NCI-H1048 (cell line): ENCODE data around the gene AP1S1.
"Not testable (repeated sequence)": the region's sequence is repeated elsewhere in the genome, so short reads cannot be mapped to it uniquely, and the experiment has no call there.

Experiments
- DNase-seq: peaks from one replicate; lab custom pipeline; 2025; lab: John Stamatoyannopoulos, UW

Gene AP1S1

DNA sequence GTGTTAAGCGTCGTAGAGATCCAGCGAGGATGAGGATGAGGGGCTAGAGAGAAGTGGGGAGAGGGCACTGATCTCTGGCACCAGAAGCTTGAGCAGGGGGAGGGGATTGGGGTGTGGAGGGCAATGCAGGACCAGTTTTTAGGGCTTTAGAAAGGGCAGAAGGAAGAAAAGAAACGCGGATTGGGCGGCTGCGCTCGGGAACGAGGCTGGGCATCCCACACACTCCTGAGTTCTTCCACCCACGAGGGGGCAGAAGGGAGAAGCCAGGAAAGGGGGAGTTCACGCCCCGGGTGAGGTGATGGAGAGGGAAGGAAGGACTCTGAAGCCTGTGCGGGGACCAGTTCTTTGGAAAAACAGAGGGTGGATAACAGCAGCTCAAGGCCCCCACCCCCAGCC lies 17.2 kb downstream of the AP1S1 start:
- no peak for DNase-seq

DNA sequence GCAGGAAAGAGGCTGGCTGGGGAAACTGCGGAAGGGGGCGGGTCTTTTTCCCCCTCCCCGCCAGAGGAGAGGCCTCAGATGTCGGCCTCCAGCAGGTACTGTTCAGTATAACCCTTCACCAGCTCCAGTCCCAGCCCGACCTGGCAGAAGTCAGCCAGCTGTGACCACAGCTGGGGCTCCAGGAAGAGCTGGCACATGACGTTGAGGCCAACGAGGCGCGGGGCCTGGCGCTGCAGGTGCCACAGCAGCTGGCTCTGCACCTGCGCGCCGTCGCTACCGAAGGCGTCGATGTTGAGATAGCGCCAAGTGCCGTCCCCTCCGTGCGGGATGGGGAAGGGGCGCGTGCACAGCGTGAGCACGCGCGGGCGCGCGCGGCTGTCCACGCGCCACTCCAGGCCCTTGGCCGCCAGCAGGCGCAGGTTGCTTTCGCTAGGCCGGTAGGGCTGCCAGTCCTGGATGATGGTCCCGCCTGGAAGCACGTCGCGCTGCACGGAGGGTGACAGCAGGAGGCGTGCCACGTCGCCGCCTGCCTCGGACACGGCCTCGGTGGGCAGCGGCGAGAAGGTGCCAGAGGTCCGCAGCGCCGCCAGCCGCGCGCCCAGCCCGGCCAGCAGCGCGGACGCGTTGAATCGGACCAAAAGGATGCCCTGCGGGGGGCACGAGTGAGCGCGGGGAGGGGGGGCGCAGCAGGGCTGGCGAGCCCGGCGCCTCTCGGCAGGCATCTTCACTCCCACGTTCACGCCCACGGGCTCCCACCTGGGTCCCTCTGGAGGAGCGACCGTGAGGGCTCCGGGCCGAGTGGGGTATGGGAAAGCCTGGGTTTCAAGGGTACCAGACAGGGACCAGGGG lies 18.0 kb downstream of the AP1S1 start:
- no peak for DNase-seq

DNA sequence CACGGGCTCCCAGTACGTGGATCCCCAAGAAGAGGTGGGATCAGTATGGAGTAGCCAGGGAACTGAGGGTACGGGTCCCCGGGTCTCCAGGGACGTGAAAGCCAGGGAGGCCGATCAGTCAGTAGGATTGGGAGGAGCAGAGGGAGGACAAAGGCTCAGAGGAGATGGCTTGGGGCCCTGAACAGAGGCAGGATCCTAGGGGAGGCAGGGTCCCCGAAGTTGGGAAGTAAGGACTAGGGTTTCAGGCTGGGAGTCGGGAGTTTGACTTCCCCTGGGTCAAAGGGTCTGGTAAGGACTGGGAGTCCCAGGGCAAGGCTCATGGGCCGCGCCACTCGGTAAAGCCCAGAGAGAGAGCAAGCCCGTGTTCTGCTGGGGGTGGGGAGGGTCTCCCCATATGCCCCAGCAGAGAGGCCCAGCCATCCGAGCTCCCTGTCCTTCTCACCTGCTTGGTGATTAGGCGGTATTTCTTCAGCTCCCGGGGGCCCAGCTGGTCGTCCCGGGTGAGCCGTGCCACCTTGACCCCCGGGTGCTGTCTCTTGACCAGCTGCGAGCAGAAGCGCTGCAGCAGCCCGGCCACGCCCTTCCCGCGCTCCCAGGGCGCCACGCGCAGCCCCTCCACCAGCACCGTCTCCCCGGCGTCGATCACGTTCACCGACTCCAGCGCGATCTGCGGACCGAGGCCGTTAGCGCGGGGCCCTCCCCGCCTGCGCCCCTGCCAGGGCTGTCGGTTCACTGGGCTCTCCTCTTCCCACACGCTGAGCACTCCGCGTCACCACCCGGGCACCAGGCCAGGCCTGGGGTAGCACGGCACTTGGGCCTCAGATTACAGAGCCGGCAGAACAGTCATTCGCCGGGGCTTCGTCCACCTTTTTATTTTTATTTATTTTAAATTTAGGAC lies 18.8 kb downstream of the AP1S1 start:
- DNase-seq: no peak

DNA sequence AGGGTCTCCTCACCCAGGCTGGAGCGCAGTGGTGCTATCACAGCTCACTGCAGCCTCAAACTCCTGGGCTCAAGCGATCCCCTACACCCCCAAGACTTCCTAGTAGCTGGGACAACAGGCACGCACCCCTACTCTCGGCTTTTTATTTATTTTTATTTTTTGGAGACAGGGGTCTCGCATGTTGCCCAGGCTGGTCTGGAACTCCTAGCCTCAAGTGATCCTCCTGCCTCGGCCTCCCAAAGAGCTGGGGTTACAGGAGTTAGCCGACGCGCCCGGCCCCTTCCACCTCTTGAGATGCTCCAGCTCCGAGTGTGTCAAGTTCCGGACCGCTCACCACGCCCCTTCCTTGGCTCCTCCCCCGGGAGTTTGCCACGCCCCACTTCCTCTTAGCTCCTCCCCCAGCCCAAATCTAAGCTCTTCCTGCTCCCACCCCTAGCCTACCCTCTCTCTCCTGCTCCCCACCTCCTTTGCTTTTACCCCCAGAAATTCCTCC lies 19.5 kb downstream of the AP1S1 start:
- DNase-seq: no peak

DNA sequence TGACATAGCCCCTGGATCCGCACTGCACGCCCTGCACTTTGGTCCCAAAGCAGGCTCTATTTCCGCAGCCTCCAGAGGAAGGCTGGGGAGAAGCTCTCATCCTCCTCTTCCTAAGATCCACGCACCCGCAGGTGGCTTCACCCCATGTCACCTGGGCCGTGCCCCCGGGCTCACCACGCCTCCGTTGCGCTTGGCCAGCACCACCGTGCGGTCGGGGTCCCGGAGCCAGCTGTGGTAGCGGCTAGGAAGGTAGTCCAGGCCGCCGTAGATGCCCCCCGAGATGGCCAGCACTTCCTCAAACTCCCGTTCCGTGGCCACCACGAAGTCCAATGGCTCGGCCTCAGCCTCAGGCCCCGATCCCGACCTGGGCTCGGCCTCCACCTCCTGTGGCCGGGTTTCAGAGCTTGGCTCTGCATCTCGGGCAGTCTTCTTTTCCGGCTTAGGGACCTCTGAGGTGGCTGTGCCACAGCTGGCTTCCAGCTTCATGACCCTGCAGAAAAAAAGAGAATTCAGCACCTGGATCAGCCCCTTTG lies 20.1 kb downstream of the AP1S1 start:
- DNase-seq: no peak

DNA sequence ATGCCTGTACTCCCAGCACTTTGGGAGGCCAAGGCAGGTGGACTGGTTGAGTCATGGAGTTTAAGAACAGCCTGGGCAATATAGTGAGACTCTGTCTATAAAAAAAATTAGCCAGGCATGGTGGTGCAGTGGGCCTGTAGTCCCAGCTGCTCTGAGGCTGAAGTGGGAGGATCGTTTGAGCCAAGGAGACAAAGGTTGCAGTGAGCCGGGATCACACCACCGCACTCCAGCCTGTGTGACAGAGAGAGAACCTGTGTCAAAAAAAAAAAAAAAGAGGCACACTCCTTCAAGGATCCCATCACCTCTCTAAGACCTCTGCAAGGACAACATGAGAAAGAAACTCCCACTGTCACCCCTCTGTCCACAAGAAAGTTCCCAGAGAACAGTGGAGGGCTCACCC lies 21.4 kb downstream of the AP1S1 start:
- no peak for DNase-seq

- no peak for DNase-seq
Observed at GRCh38 chr7:101177644-101178043, 23.4 kb downstream of the AP1S1 start.

GRCh38 chr7:101179117-101179516 lies 24.8 kb downstream of the AP1S1 start:
- no peak for DNase-seq

- no peak for DNase-seq
Observed at GRCh38 chr7:101179713-101180112, 25.4 kb downstream of the AP1S1 start.

DNA sequence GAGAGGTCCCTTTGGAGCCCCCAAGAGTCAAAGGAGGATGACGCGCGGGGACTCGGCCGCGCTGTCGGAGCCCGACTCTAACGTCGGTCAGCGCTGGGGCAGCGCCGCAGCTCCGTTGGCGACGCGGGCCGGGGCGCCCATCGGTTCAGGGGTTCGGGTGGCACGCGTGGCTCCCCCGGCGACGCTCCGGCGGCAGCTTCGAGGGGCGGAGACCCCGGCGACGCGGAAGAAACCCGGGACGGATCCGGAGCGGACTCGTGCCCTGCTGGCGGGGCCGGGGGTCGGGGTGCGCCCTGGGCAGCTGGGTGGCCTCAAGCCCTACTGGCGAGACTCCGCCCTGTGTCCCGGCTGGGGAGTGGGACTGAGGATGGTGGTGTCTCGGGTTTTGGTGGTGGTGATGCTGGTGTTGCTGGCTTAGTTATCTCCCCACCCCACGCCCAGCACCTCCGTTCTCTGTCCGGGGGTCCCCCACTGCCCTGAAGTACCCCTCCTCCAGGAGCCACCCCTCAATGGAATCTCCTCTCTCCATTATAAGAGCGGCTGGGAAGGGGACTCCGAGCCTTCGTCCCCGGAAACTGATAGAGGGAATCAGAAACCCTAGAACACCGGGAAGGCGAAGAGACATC lies 26.0 kb downstream of the AP1S1 start, which contains the start of gene NAT16:
NAT16 (minus strand) TSS at position 164 of the 626 bp plus-strand sequence. CDS start 5,486 bp downstream, outside the sequence.
- no peak for DNase-seq

DNA sequence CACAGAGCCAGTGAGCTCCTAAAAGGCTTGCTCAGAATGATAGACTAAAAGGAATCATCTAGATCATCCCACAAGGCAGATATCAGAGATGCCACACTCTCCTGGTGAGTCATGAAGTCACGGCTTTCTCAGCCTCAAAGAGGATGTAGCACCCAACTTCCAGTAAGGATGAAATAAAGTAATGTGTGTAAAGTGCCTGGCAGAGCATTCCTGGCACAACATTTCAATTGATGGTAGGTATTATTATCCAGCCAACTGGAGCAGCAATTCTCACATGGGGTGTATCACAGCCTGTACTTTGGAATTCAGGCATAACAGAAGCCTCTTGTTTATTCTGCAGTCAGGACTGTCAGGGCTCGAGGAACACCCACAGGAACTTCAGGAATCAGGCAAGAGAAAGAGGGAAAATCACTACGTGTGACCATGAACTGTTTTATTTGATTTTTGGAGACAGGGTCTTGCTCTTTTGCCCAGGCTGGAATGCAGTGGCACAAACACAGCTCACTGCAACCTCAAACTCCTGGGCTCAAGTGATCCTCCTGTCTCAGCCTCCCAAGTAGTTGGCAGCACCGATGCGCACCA lies 31.1 kb downstream of the AP1S1 start:
- no peak for DNase-seq

GRCh38 chr7:101186194-101186593 lies 31.9 kb downstream of the AP1S1 start:
- no peak for DNase-seq

GRCh38 chr7:101186844-101187428 lies 32.7 kb downstream of the AP1S1 start:
- no peak for DNase-seq

DNA sequence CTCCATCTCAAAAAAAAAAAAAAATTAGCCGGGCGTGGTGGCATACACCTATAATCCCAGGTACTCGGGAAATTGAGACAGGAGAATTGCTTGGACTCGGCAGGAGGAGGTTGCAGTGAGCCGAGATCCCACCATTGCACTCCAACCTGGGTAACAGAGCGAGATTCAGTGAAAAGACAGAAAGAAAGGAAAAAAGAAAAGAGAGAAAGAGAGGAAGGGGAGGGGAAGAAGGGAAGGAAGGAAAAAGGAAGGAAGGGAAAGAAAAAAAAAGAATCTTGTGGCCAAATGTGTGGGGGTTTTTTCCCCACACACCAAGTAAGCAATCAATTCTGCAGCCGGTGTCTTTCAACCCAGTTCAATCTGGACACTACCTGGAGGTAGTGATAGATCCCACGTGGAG lies 34.8 kb downstream of the AP1S1 start:
- DNase-seq: no peak

GRCh38 chr7:101195884-101196283 lies 41.6 kb downstream of the AP1S1 start:
- DNase-seq: no peak

GRCh38 chr7:101197991-101198390 lies 43.7 kb downstream of the AP1S1 start:
- no peak for DNase-seq

GRCh38 chr7:101198476-101198875 lies 44.2 kb downstream of the AP1S1 start:
- DNase-seq: no peak

DNA sequence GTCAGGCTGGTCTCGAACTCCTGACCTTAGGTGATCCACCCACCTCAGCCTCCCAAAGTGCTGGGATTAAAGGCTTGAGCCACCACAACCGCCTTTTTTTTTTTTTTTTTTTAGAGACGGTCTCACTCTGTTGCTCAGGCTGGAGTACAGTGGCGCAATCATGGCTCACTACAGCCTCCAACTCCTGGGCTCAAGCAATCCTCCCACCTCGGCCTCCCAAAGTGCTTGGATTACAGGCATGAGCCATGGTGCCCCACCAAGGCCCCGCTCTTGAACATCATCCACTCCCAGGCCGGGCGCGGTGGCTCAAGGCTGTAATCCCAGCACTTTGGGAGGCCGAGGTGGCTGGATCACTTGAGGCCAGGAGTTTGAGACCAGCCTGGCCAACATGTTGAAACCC lies 45.2 kb downstream of the AP1S1 start:
- DNase-seq: not testable (repeated sequence)

DNA sequence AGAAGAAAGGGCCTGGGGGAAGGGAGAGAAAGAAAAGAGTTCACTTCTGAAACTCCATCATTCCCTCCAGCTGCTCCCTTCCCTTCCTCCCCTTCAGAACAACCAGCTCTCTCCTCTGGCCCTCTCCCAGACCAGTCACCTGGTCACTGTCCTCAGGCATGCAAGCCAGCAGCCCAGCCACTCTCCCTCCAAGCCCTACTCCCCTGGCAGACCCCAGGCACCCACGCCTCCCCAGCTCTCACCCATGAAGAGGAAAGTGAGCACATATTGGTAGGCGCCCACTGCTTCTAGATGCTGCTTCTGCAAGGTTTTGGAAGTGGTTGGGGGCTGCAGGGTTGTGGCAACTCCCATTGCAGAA lies 46.2 kb downstream of the AP1S1 start:
- DNase-seq: no peak

- DNase-seq: no peak
Observed at GRCh38 chr7:101200862-101201599, 46.8 kb downstream of the AP1S1 start, which contains the start of gene MOGAT3. Gene MOGAT3 (minus strand): TSS chr7:101201036. CDS start chr7:101200854, 182 bp downstream.
